Parathyroid adenoma (tissue), 2 donors: ENCODE data around the gene CD3E.

Experiments
- H2AFZ ChIP-seq: fragments of 300-600 bp; sonication (generic); one replicate; pipeline ENCODE4 v1.7.0; 2017; ENCODE audit warnings: antibody characterized with exemption, mild to moderate bottlenecking
- H3K27ac ChIP-seq: fragments of 300-600 bp; sonication (generic); one replicate; pipeline ENCODE4 v1.7.0; 2017
- H3K27me3 ChIP-seq: fragments of 300-600 bp; sonication (generic); one replicate; pipeline ENCODE4 v1.7.0; 2017; ENCODE audit warnings: low read length; ENCODE audit not compliant: control insufficient read depth, insufficient read depth
- H3K36me3 ChIP-seq: fragments of 300-600 bp; sonication (generic); one replicate; pipeline ENCODE4 v1.7.0; 2017; ENCODE audit warnings: low read length; ENCODE audit not compliant: control insufficient read depth, insufficient read depth
- H3K4me1 ChIP-seq: fragments of 300-600 bp; sonication (generic); one replicate; pipeline ENCODE4 v1.7.0; 2017; ENCODE audit warnings: control low read depth
- H3K4me2 ChIP-seq: fragments of 300-600 bp; sonication (generic); one replicate; pipeline ENCODE4 v1.7.0; 2017; ENCODE audit warnings: low read length
- H3K4me3 ChIP-seq: fragments of 300-600 bp; sonication (generic); one replicate; pipeline ENCODE4 v1.7.0; 2017; ENCODE audit warnings: low read depth, low read length
- H3K79me2 ChIP-seq: fragments of 300-600 bp; sonication (generic); one replicate; pipeline ENCODE4 v1.7.0; 2017; ENCODE audit warnings: control low read depth
- H3K9ac ChIP-seq: fragments of 300-600 bp; sonication (generic); one replicate; pipeline ENCODE4 v1.7.0; 2017; ENCODE audit warnings: mild to moderate bottlenecking
- H3K9me3 ChIP-seq: fragments of 300-600 bp; sonication (generic); one replicate; pipeline ENCODE4 v1.7.0; 2017; ENCODE audit warnings: low read length; ENCODE audit not compliant: control insufficient read depth
- CTCF ChIP-seq: fragments of 300-600 bp; sonication (generic); IDR thresholded peaks from one replicate; pipeline ENCODE4 v1.7.0; 2017; ENCODE audit warnings: antibody characterized with exemption, mild to moderate bottlenecking
- donor health status: primary hyperparathyroidism.

The CD3E gene

GRCh38 chr11:118294053-118294452 lies 10.5 kb upstream of the CD3E start:
- H3K4me1 ChIP-seq = no peaks in the 10 kb centered on the region
- H3K9me3 ChIP-seq = no peaks in the 10 kb centered on the region
- H3K36me3 ChIP-seq = no peaks in the 10 kb centered on the region
- TF ChIP-seq CTCF = no peak
- no peak overlapping the region for H3K4me2 ChIP-seq
- H3K27me3 ChIP-seq = no peaks in the 10 kb centered on the region
- H3K27ac ChIP-seq = no peak overlapping the region
- H3K4me3 ChIP-seq = no peak overlapping the region
- no peak overlapping the region for H2AFZ ChIP-seq
- H3K79me2 ChIP-seq = no peaks in the 10 kb centered on the region
- no peak overlapping the region for H3K9ac ChIP-seq

GRCh38 chr11:118295199-118295598 lies 9.3 kb upstream of the CD3E start:
- Histone ChIP-seq H3K4me2 (no peak overlapping the region), H3K9me3 (no peaks in the 10 kb centered on the region), H3K27ac (no peak overlapping the region), H3K27me3 (no peaks in the 10 kb centered on the region), H3K79me2 (no peaks in the 10 kb centered on the region), H3K4me3 (no peak overlapping the region), H3K9ac (no peak overlapping the region), H3K36me3 (no peaks in the 10 kb centered on the region), H3K4me1 (no peaks in the 10 kb centered on the region), H2AFZ (no peak overlapping the region)
- no peak for TF ChIP-seq CTCF

GRCh38 chr11:118295815-118296454 lies 8.6 kb upstream of the CD3E start:
- Histone ChIP-seq H3K9me3 (no peaks in the 10 kb centered on the region), H3K27me3 (no peaks in the 10 kb centered on the region), H3K27ac (no peak overlapping the region), H3K4me2 (no peak overlapping the region), H3K36me3 (no peaks in the 10 kb centered on the region), H2AFZ (no peak overlapping the region), H3K4me1 (no peaks in the 10 kb centered on the region), H3K9ac (no peak overlapping the region), H3K4me3 (no peak overlapping the region), H3K79me2 (no peaks in the 10 kb centered on the region)
- peak; percentile 40 for TF ChIP-seq CTCF

GRCh38 chr11:118301600-118302195 lies 2.8 kb upstream of the CD3E start:
- no peak for TF ChIP-seq CTCF
- no peak overlapping the region for H3K9ac ChIP-seq
- no peaks in the 10 kb centered on the region for H3K9me3 ChIP-seq
- no peaks in the 10 kb centered on the region for H3K79me2 ChIP-seq
- H3K27me3 ChIP-seq = no peaks in the 10 kb centered on the region
- H3K4me3 ChIP-seq = no peak overlapping the region
- H2AFZ ChIP-seq = no peak overlapping the region
- H3K4me1 ChIP-seq = no peaks in the 10 kb centered on the region
- H3K36me3 ChIP-seq = no peaks in the 10 kb centered on the region
- H3K4me2 ChIP-seq = no peak overlapping the region
- H3K27ac ChIP-seq = no peak overlapping the region

- TF ChIP-seq CTCF = no peak
- H3K9me3 ChIP-seq = no peaks in the 10 kb centered on the region
- no peak overlapping the region for H3K27ac ChIP-seq
- H3K4me2 ChIP-seq = no peak overlapping the region
- no peak overlapping the region for H3K4me3 ChIP-seq
- no peaks in the 10 kb centered on the region for H3K27me3 ChIP-seq
- no peak overlapping the region for H2AFZ ChIP-seq
- H3K79me2 ChIP-seq = no peaks in the 10 kb centered on the region
- H3K36me3 ChIP-seq = no peaks in the 10 kb centered on the region
- no peaks in the 10 kb centered on the region for H3K4me1 ChIP-seq
- H3K9ac ChIP-seq = no peak overlapping the region
Measured at GRCh38 chr11:118304227-118304567, 333 bp upstream of the CD3E start.
